CD4-positive, alpha-beta T cell (primary cell): ENCODE measurements around the gene HBM. TPM values are rescaled to one million over a fixed set of nuclear protein-coding genes. Genes with fewer than 3 reads are reported as not detected.

Experiments
- ATAC-seq: fragments of 200-7000 bp; cut with Tn5 transposase; one replicate; pipeline ENCODE4 v1.10.0; 2022; ENCODE audit warnings: mild to moderate bottlenecking; ENCODE audit not compliant: poor library complexity
- CTCF ChIA-PET: fragments of 350-600 bp; sonication (Branson Sonifier 250); formaldehyde crosslinking; loops from one replicate; lab custom pipeline; 2021; ENCODE audit warnings: antibody characterized with exemption, inconsistent platforms; lab: Charles Lee
- POLR2A ChIA-PET: fragments of 350-600 bp; sonication (Branson Sonifier 250); formaldehyde crosslinking; loops from one replicate; lab custom pipeline; 2021; ENCODE audit warnings: antibody characterized with exemption, inconsistent platforms; lab: Charles Lee
- DNase-seq, 14 experiments: peaks; one replicate each; pipeline ENCODE4 v3.0.0-alpha.2; 2013 to 2020; ENCODE audit warnings: mixed read lengths in 2 of 14
- H3K27ac ChIP-seq, 2 donors: one replicate each; pipeline versions ENCODE4 v1.5.1 to v1.7.0; 2013; ENCODE audit warnings: low read length in 2 of 2, low read depth in 1 of 2, mild to moderate bottlenecking in 1 of 2
- H3K27me3 ChIP-seq, 2 experiments: 1 replicate in 1 of 2; 2 replicates in 1 of 2; pipeline versions ENCODE4 v1.6.1 to v1.7.0; 2013; ENCODE audit warnings: low read length in 2 of 2, control low read depth in 1 of 2, mild to moderate bottlenecking in 1 of 2, moderate library complexity in 1 of 2; ENCODE audit not compliant: insufficient read depth in 2 of 2, control insufficient read depth in 1 of 2
- H3K36me3 ChIP-seq: one replicate; pipeline ENCODE4 v1.6.1; 2013; ENCODE audit warnings: low read length, control low read depth; ENCODE audit not compliant: insufficient read depth
- H3K4me1 ChIP-seq: one replicate; pipeline ENCODE4 v1.6.1; 2013; ENCODE audit warnings: low read length, control low read depth; ENCODE audit not compliant: insufficient read depth
- H3K4me3 ChIP-seq: one replicate; pipeline ENCODE4 v1.5.1; 2013; ENCODE audit warnings: mild to moderate bottlenecking, low read length, moderate library complexity
- H3K9me3 ChIP-seq, 2 experiments: 1 replicate in 1 of 2; 2 replicates in 1 of 2; pipeline versions ENCODE4 v1.6.1 to v1.7.0; 2013; ENCODE audit warnings: low read length in 2 of 2, mild to moderate bottlenecking in 2 of 2, control low read depth in 1 of 2, moderate library complexity in 1 of 2; ENCODE audit not compliant: control insufficient read depth in 1 of 2, insufficient read depth in 1 of 2
- H3K27ac Mint-ChIP-seq: one replicate; pipeline ENCODE4 v1.8.0; 2020; ENCODE audit warnings: mixed read lengths
- H3K27me3 Mint-ChIP-seq: one replicate; pipeline ENCODE4 v1.8.0; 2021; ENCODE audit warnings: mixed read lengths
- H3K36me3 Mint-ChIP-seq: one replicate; pipeline ENCODE4 v1.8.0; 2021; ENCODE audit warnings: low read depth, mixed read lengths
- H3K4me1 Mint-ChIP-seq: one replicate; pipeline ENCODE4 v1.8.0; 2021; ENCODE audit warnings: low read depth, mixed read lengths
- H3K4me3 Mint-ChIP-seq: one replicate; pipeline ENCODE4 v1.8.0; 2020; ENCODE audit warnings: mild to moderate bottlenecking, mixed read lengths
- H3K9me3 Mint-ChIP-seq: one replicate; pipeline ENCODE4 v1.8.0; 2020; ENCODE audit warnings: mixed read lengths
- CTCF ChIP-seq: fragments of 200-600 bp; IDR thresholded peaks from one replicate; pipeline ENCODE4 v1.8.0; 2022; ENCODE audit warnings: antibody characterized with exemption, mild to moderate bottlenecking
- intact Hi-C, 2 experiments: fragments of 100-400 bp; cut with DNase I in 1 of 2; cut with micrococcal nuclease in 1 of 2; formaldehyde crosslinking; loops; one replicate each; pipeline versions ENCODE4 v1.15.1 to v1.9.0; 2023 to 2025; cut with DNase I, micrococcal nuclease
- total RNA-seq, 174 experiments: library from RNA in 2 of 174; stranded (reverse) in 2 of 174; gene quantifications; one replicate each; pipeline ENCODE4 v1.2.3 and lab custom pipeline; 2021 to 2026

HBM gene
- total RNA-seq, 2 experiments from 2014 or later, result not detected

GRCh38 chr16:192686-193085 lies 26.9 kb downstream of the HBM start:
- H3K4me1 Mint-ChIP-seq, result peaks cover 6% of the 10 kb centered on the region
- H3K36me3 Mint-ChIP-seq, result peaks cover 87% of the 10 kb centered on the region
- TF ChIP-seq CTCF, result no peak
- intact Hi-C loops, result no loop called here
- ChIA-PET POLR2A (no interaction called here), CTCF (no interaction called here)
- Histone ChIP-seq H3K27ac (no peak overlapping the region), H3K27me3 (no peaks in the 10 kb centered on the region), H3K4me3 (no peak overlapping the region), H3K36me3 (peaks cover 87% of the 10 kb centered on the region), H3K9me3 (no peaks in the 10 kb centered on the region), H3K4me1 (peaks cover 5% of the 10 kb centered on the region)
- DNase-seq (no peak), ATAC-seq (no peak)
- H3K27me3 Mint-ChIP-seq, result no peaks in the 10 kb centered on the region
- H3K4me3 Mint-ChIP-seq, result no peak overlapping the region
- no peak overlapping the region for H3K27ac Mint-ChIP-seq
- no peaks in the 10 kb centered on the region for H3K9me3 Mint-ChIP-seq

DNA sequence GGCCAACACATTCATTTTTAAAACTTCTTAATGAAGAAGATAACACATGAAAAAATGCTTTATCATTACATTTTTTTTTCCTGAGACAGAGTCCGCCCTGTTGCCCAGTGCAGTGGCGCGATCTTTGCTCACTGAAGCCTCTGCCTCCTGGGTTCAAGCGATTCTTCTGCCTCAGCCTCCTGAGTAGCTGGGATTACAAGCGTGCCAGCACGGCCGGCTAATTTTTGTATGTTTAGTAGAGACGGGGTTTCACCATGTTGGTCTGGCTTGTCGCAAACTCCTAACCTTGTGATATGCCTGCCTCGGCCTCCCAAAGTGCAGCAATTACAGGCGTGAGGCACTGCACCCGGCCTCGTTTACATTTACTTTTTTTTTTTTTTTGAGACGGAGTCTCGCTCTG lies 27.7 kb downstream of the HBM start:
- peaks cover 4% of the 10 kb centered on the region for H3K4me1 ChIP-seq
- POLR2A ChIA-PET, result no interaction called here
- H3K4me3 Mint-ChIP-seq, result no peak overlapping the region
- peaks cover 5% of the 10 kb centered on the region for H3K4me1 Mint-ChIP-seq
- H3K27me3 ChIP-seq, result no peaks in the 10 kb centered on the region
- no peaks in the 10 kb centered on the region for H3K9me3 ChIP-seq
- no peak overlapping the region for H3K27ac ChIP-seq
- H3K36me3 Mint-ChIP-seq, result peaks cover 91% of the 10 kb centered on the region
- H3K4me3 ChIP-seq, result no peak overlapping the region
- H3K27me3 Mint-ChIP-seq, result no peaks in the 10 kb centered on the region
- ATAC-seq (no peak), DNase-seq (no peak)
- H3K9me3 Mint-ChIP-seq, result no peaks in the 10 kb centered on the region
- no peak overlapping the region for H3K27ac Mint-ChIP-seq
- CTCF ChIA-PET, result interaction anchor here (1.2 kb wide), 1 partner anchor 19 kb away, joined by 3 read pairs; no protein-coding TSS in a partner anchor
- intact Hi-C loops, result no loop called here
- H3K36me3 ChIP-seq, result peaks cover 91% of the 10 kb centered on the region
- TF ChIP-seq CTCF, result no peak

- intact Hi-C loops, result no loop called here
- H3K27me3 ChIP-seq, result no peaks in the 10 kb centered on the region
- ATAC-seq, result no peak
- no peaks in the 10 kb centered on the region for H3K9me3 ChIP-seq
- H3K27ac Mint-ChIP-seq, result no peak overlapping the region
- no peak overlapping the region for H3K27ac ChIP-seq
- POLR2A ChIA-PET, result no interaction called here
- TF ChIP-seq CTCF, result no peak
- H3K4me3 Mint-ChIP-seq, result no peak overlapping the region
- H3K27me3 Mint-ChIP-seq, result no peaks in the 10 kb centered on the region
- H3K36me3 ChIP-seq, result peaks cover 89% of the 10 kb centered on the region
- H3K4me1 ChIP-seq, result no peaks in the 10 kb centered on the region
- no peaks in the 10 kb centered on the region for H3K9me3 Mint-ChIP-seq
- DNase-seq, result no peak
- no peak overlapping the region for H3K4me3 ChIP-seq
- CTCF ChIA-PET, result interaction anchor here (1.2 kb wide), 1 partner anchor 18 kb away, joined by 3 read pairs; no protein-coding TSS in a partner anchor
- H3K36me3 Mint-ChIP-seq, result peaks cover 91% of the 10 kb centered on the region
- H3K4me1 Mint-ChIP-seq, result no peaks in the 10 kb centered on the region
Observed at GRCh38 chr16:194516-194915, 28.7 kb downstream of the HBM start.
